ENCODE data around the gene TOP2A. TPM values are rescaled to one million over a fixed set of nuclear protein-coding genes. Genes with fewer than 3 reads are reported as not detected.

TOP2A gene
- total RNA-seq, 1 donor from 2014 or later, result 28.3 TPM

- Mint-ChIP-seq H3K4me3 (ENCODE audit: unreplicated experiment) (peak overlapping the region; percentile 94), H3K36me3 (ENCODE audit: low read depth, unreplicated experiment) (peaks cover 39% of the 10 kb centered on the region), H3K9me3 (ENCODE audit: unreplicated experiment) (no peaks in the 10 kb centered on the region), H3K27me3 (ENCODE audit: unreplicated experiment) (peaks cover 17% of the 10 kb centered on the region), H3K27ac (ENCODE audit: unreplicated experiment) (peak overlapping the region; percentile 91), H3K4me1 (ENCODE audit: unreplicated experiment) (peaks cover 61% of the 10 kb centered on the region)
- TF ChIP-seq CTCF (IDR thresholded peaks at IDR 0.05; ENCODE audit: unreplicated experiment), result no peak
- no peak for DNase-seq (ENCODE audit: low spot score)
Measured at GRCh38 chr17:40447806-40448205, 30.1 kb upstream of the TOP2A start.

- Mint-ChIP-seq H3K27ac (ENCODE audit: unreplicated experiment) (peak overlapping the region; percentile 91), H3K4me1 (ENCODE audit: unreplicated experiment) (peaks cover 59% of the 10 kb centered on the region), H3K9me3 (ENCODE audit: unreplicated experiment) (no peaks in the 10 kb centered on the region), H3K27me3 (ENCODE audit: unreplicated experiment) (peaks cover 20% of the 10 kb centered on the region), H3K36me3 (ENCODE audit: low read depth, unreplicated experiment) (peaks cover 35% of the 10 kb centered on the region), H3K4me3 (ENCODE audit: unreplicated experiment) (peak overlapping the region; percentile 94)
- no peak for TF ChIP-seq CTCF (IDR thresholded peaks at IDR 0.05; ENCODE audit: unreplicated experiment)
- no peak for DNase-seq (ENCODE audit: low spot score)
Measured at GRCh38 chr17:40447148-40447644, 29.5 kb upstream of the TOP2A start.

- peak overlapping the region; percentile 100 for H3K27ac Mint-ChIP-seq (ENCODE audit: unreplicated experiment)
- peak; percentile 41 for TF ChIP-seq CTCF (IDR thresholded peaks at IDR 0.05; ENCODE audit: unreplicated experiment)
- H3K27me3 Mint-ChIP-seq (ENCODE audit: unreplicated experiment), result peaks cover 23% of the 10 kb centered on the region
- peak overlapping the region; percentile 98 for H3K4me3 Mint-ChIP-seq (ENCODE audit: unreplicated experiment)
- DNase-seq (ENCODE audit: low spot score), result no peak
- H3K9me3 Mint-ChIP-seq (ENCODE audit: unreplicated experiment), result no peaks in the 10 kb centered on the region
- H3K36me3 Mint-ChIP-seq (ENCODE audit: low read depth, unreplicated experiment), result peaks cover 28% of the 10 kb centered on the region
- peaks cover 51% of the 10 kb centered on the region for H3K4me1 Mint-ChIP-seq (ENCODE audit: unreplicated experiment)
Measured at GRCh38 chr17:40445751-40446468, 28.2 kb upstream of the TOP2A start.

GRCh38 chr17:40443988-40444899 is 26.5 kb upstream of the TOP2A start:
- DNase-seq (ENCODE audit: low spot score), result no peak
- Mint-ChIP-seq H3K4me1 (ENCODE audit: unreplicated experiment) (peaks cover 55% of the 10 kb centered on the region), H3K27me3 (ENCODE audit: unreplicated experiment) (peaks cover 25% of the 10 kb centered on the region), H3K27ac (ENCODE audit: unreplicated experiment) (peak overlapping the region; percentile 100), H3K36me3 (ENCODE audit: low read depth, unreplicated experiment) (peaks cover 28% of the 10 kb centered on the region), H3K9me3 (ENCODE audit: unreplicated experiment) (no peaks in the 10 kb centered on the region), H3K4me3 (ENCODE audit: unreplicated experiment) (peak overlapping the region; percentile 98)
- peak; percentile 15 for TF ChIP-seq CTCF (IDR thresholded peaks at IDR 0.05; ENCODE audit: unreplicated experiment)
